ENCODE results near the gene NVL. TPM values are rescaled to one million over a fixed set of nuclear protein-coding genes. Genes with fewer than 3 reads are reported as not detected.

NVL gene
- total and polyA plus RNA-seq, 10 donors = 23.3 to 61.9 (median 35.0) TPM

DNA sequence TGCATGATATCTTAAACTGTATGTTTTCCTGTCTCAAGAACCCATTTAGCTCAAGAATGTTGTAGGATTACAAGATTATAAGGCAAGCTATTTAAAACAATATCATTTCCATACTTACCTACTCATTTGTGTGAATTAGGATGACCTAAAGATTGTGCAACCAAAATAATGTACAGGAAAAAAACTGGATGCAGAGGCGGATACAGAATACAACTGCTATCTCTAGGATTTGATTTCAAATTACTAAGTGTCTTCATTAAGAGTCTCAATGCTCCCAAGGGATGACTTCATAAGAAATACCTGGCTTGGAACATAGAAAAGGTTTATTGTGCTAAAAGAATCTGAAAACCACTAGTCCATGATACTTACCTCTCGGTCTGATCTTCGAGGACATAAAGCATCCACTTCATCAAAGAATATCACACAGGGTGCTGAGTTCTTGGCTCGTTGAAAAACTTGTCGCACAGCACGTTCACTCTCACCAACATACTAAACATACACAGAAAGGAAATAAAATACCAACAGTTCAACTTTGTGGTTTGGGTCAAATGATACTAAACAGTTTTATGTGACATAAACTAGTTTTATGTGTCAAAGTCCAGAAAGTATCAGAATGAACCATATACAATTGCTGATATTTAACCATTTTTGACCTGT, 54.9 kb downstream of the NVL start:
- Histone ChIP-seq H3K4me3 (no peak overlapping the region), H3K27me3 (replicated peaks in 1 of 7) (no peaks in the 10 kb centered on the region), H3K36me3 (peaks cover 0 to 72% (median 27%) of the 10 kb centered on the region in 6 donors), H3K9me3 (no peaks in the 10 kb centered on the region), H3K4me1 (no peaks in the 10 kb centered on the region), H3K27ac (no peak overlapping the region)
- WGBS, 5 donors = 90 to 94% (median 94%) methylated on average over 6 of the region's 6 CpGs
- DNase-seq = no peak
- intact Hi-C loops (cut with DNase I; ENCODE audit: low total_unique reads) = no loop called here
- no peak for TF ChIP-seq POLR2A (IDR thresholded peaks at IDR 0.05)
- no peak for TF ChIP-seq POLR2AphosphoS5 (IDR thresholded peaks at IDR 0.05)
- TF ChIP-seq, protein P1, sequence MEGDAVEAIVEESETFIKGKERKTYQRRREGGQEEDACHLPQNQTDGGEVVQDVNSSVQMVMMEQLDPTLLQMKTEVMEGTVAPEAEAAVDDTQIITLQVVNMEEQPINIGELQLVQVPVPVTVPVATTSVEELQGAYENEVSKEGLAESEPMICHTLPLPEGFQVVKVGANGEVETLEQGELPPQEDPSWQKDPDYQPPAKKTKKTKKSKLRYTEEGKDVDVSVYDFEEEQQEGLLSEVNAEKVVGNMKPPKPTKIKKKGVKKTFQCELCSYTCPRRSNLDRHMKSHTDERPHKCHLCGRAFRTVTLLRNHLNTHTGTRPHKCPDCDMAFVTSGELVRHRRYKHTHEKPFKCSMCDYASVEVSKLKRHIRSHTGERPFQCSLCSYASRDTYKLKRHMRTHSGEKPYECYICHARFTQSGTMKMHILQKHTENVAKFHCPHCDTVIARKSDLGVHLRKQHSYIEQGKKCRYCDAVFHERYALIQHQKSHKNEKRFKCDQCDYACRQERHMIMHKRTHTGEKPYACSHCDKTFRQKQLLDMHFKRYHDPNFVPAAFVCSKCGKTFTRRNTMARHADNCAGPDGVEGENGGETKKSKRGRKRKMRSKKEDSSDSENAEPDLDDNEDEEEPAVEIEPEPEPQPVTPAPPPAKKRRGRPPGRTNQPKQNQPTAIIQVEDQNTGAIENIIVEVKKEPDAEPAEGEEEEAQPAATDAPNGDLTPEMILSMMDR (IDR thresholded peaks at IDR 0.05 in 8 of 11, conservative IDR thresholded peaks at IDR 0.05 in 3 of 11) = no peak

DNA sequence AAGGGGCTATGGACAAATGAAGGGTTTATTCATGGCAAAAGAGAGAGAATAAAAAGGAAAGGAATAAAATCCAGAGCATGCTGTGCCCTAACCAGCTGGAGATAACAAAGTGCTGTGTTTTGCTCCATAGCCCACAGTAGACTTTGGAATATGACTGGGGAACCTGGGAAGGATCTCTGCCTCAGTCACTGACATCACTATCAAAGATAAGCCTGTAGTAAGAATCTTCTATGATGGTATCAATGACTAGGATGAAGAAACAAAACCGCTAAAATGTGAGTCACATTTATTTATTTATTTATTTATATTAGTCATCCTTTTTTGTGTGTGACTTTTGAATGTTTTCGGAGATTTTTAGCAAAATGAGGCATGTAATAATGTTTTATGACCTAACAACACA, 56.3 kb downstream of the NVL start:
- Histone ChIP-seq H3K27ac (no peak overlapping the region), H3K4me3 (no peak overlapping the region), H3K36me3 (peaks cover 0 to 72% (median 27%) of the 10 kb centered on the region in 6 donors), H3K27me3 (replicated peaks in 1 of 7) (no peaks in the 10 kb centered on the region), H3K4me1 (no peaks in the 10 kb centered on the region), H3K9me3 (no peaks in the 10 kb centered on the region)
- DNase-seq = no peak
- intact Hi-C loops (cut with DNase I; ENCODE audit: low total_unique reads) = no loop called here
- WGBS, 5 donors = 92 to 98% (median 96%) methylated on average over 2 of the region's 2 CpGs
- TF ChIP-seq POLR2AphosphoS5 (IDR thresholded peaks at IDR 0.05) (no peak), POLR2A (IDR thresholded peaks at IDR 0.05) (no peak)
- TF ChIP-seq, protein P1 (IDR thresholded peaks at IDR 0.05 in 8 of 11, conservative IDR thresholded peaks at IDR 0.05 in 3 of 11) = no peak

DNA sequence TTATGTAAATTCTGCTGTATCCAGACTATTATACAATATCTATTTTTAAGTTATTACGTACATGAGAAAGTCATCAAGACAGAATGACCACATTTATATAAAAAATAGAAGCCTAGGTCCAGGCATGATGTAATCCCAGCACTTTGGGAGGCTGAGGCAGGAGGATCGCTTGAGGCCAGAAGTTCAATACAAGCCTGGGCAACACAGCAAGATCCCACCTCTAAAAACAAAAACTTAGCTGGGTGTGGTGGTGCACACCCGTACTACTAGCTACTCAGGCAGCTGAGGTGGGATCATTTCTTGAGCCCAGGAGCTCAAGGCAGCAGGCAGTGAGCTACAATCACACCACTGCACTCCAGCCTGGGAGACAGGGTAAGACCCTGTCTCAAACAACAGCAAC, 58.9 kb downstream of the NVL start:
- H3K4me3 ChIP-seq = no peak overlapping the region
- intact Hi-C loops (cut with DNase I; ENCODE audit: low total_unique reads) = no loop called here
- DNase-seq = no peak
- H3K36me3 ChIP-seq = peaks cover 0 to 90% (median 29%) of the 10 kb centered on the region in 6 donors
- peaks cover 0 to 10% (median 9%) of the 10 kb centered on the region in 6 donors for H3K4me1 ChIP-seq
- WGBS, 5 donors = 93 to 100% (median 95%) methylated on average over 3 of the region's 3 CpGs
- TF ChIP-seq, protein P1 (IDR thresholded peaks at IDR 0.05 in 8 of 11, conservative IDR thresholded peaks at IDR 0.05 in 3 of 11) = no peak
- TF ChIP-seq POLR2AphosphoS5 (IDR thresholded peaks at IDR 0.05) = no peak
- TF ChIP-seq POLR2A (IDR thresholded peaks at IDR 0.05) = no peak
- no peaks in the 10 kb centered on the region for H3K27me3 ChIP-seq (replicated peaks in 1 of 7)
- H3K27ac ChIP-seq = no peak overlapping the region
- no peaks in the 10 kb centered on the region for H3K9me3 ChIP-seq

DNA sequence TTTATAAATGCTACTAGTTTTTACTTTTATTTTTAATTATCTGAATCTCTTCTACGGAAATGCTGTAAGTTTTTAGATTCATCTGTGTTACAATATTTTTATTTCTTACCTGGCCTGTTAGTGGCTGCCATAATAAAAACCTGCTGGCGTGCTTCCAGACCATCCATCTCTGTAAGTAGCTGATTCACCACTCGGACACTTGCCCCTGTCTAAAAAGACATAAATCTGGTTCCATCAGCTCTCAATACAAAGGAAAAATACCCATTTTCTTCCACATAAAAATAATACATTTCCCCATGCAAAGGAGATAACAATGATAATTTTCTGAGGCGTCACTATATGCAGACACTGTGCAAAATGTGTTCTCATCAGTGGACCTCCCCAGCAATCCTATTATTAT, 62.0 kb downstream of the NVL start:
- intact Hi-C loops (cut with DNase I; ENCODE audit: low total_unique reads) = no loop called here
- H3K36me3 ChIP-seq = peaks cover 0 to 92% (median 14%) of the 10 kb centered on the region in 6 donors

More for the DNA sequence above, 62.0 kb downstream of the NVL start:
- Histone ChIP-seq H3K4me3 (no peak overlapping the region), H3K9me3 (no peaks in the 10 kb centered on the region), H3K27ac (no peak overlapping the region), H3K4me1 (peaks cover 0 to 13% (median 10%) of the 10 kb centered on the region in 6 donors), H3K27me3 (replicated peaks in 1 of 7) (no peaks in the 10 kb centered on the region)
- WGBS, 5 donors = 94 to 99% (median 96%) methylated on average over 4 of the region's 4 CpGs
- no peak for DNase-seq
- TF ChIP-seq POLR2AphosphoS5 (IDR thresholded peaks at IDR 0.05) = no peak
- TF ChIP-seq, protein P1 (IDR thresholded peaks at IDR 0.05 in 8 of 11, conservative IDR thresholded peaks at IDR 0.05 in 3 of 11) = no peak
- no peak for TF ChIP-seq POLR2A (IDR thresholded peaks at IDR 0.05)
